Activated T-cell treated with anti-CD3 and anti-CD28 coated beads, Interleukin-2, amount 50 U/mL, for 72 hours (primary cell): ENCODE data around the gene LLPH. TPM values are rescaled to one million over a fixed set of nuclear protein-coding genes. Genes with fewer than 3 reads are reported as not detected.

Experiments used
- ATAC-seq, 2 donors: fragments of 150-1000 bp; cut with Tn5 transposase; replicated peaks in 1 of 2; 2 replicates each; pipeline ENCODE4 v1.10.0; 2021; ENCODE audit warnings: moderate library complexity in 2 of 2, mild to moderate bottlenecking in 1 of 2
- DNase-seq, 2 donors: peaks; one replicate each; pipeline ENCODE4 v3.0.0; 2021 to 2022; ENCODE audit warnings: mixed read lengths in 1 of 2
- H3K27ac Mint-ChIP-seq: one replicate; pipeline ENCODE4 v1.8.0; 2022; ENCODE audit warnings: mild to moderate bottlenecking, moderate library complexity, mixed read lengths
- H3K27me3 Mint-ChIP-seq: one replicate; pipeline ENCODE4 v1.8.0; 2022; ENCODE audit warnings: low read depth, mixed read lengths
- H3K36me3 Mint-ChIP-seq, 2 donors: one replicate each; pipeline ENCODE4 v1.8.0; 2022; ENCODE audit warnings: mixed read lengths in 2 of 2, mild to moderate bottlenecking in 1 of 2; ENCODE audit not compliant: insufficient read depth in 2 of 2
- H3K4me1 Mint-ChIP-seq: one replicate; pipeline ENCODE4 v1.8.0; 2022; ENCODE audit warnings: low read depth, mixed read lengths
- H3K4me3 Mint-ChIP-seq, 2 donors: one replicate each; pipeline ENCODE4 v1.8.0; 2022; ENCODE audit warnings: mild to moderate bottlenecking in 2 of 2, mixed read lengths in 2 of 2, moderate library complexity in 2 of 2
- H3K9me3 Mint-ChIP-seq, 2 donors: one replicate each; pipeline ENCODE4 v1.8.0; 2022; ENCODE audit warnings: mixed read lengths in 2 of 2
- total RNA-seq, 2 donors: library from RNA; stranded (reverse); gene quantifications; one replicate each; pipeline ENCODE4 v1.2.3, GENCODE V29; 2022

LLPH gene
- total RNA-seq, 2 donors from 2014 or later, result 22.4 to 23.1 TPM

GRCh38 chr12:66108386-66108785 lies 22.2 kb downstream of the LLPH start:
- Mint-ChIP-seq H3K27me3 (peaks cover 6% of the 10 kb centered on the region), H3K36me3 (no peaks in the 10 kb centered on the region), H3K27ac (no peak overlapping the region), H3K9me3 (no peaks in the 10 kb centered on the region), H3K4me1 (no peaks in the 10 kb centered on the region), H3K4me3 (no peak overlapping the region)
- ATAC-seq (no peak), DNase-seq (no peak)

GRCh38 chr12:66107451-66107915 lies 23.1 kb downstream of the LLPH start:
- DNase-seq (peak; percentile 58 to 72), ATAC-seq (peak; percentile 70 to 78)
- Mint-ChIP-seq H3K4me1 (no peaks in the 10 kb centered on the region), H3K36me3 (no peaks in the 10 kb centered on the region), H3K27ac (no peak overlapping the region), H3K9me3 (no peaks in the 10 kb centered on the region), H3K27me3 (peaks cover 12% of the 10 kb centered on the region), H3K4me3 (no peak overlapping the region)

- Mint-ChIP-seq H3K9me3 (peaks cover 0 to 3% of the 10 kb centered on the region in 2 donors), H3K4me1 (no peaks in the 10 kb centered on the region), H3K27ac (no peak overlapping the region), H3K36me3 (no peaks in the 10 kb centered on the region), H3K4me3 (no peak overlapping the region), H3K27me3 (peaks cover 29% of the 10 kb centered on the region)
- DNase-seq (peak in 1 of 2 donors; percentile 1), ATAC-seq (no peak)
These were observed 27.3 kb downstream of the LLPH start for GRCh38 chr12:66103016-66103913.

GRCh38 chr12:66092559-66093269 lies 37.8 kb downstream of the LLPH start:
- Mint-ChIP-seq H3K4me1 (no peaks in the 10 kb centered on the region), H3K27ac (no peak overlapping the region), H3K4me3 (no peak overlapping the region), H3K9me3 (no peaks in the 10 kb centered on the region), H3K36me3 (no peaks in the 10 kb centered on the region), H3K27me3 (peaks cover 7% of the 10 kb centered on the region)
- ATAC-seq, result peak in 1 of 2 donors; percentile 55
- no peak for DNase-seq

GRCh38 chr12:66090157-66090556 lies 40.4 kb downstream of the LLPH start:
- no peaks in the 10 kb centered on the region for H3K36me3 Mint-ChIP-seq
- DNase-seq, result no peak
- no peak for ATAC-seq
- no peak overlapping the region for H3K4me3 Mint-ChIP-seq
- no peaks in the 10 kb centered on the region for H3K9me3 Mint-ChIP-seq
- no peak overlapping the region for H3K27ac Mint-ChIP-seq
- H3K4me1 Mint-ChIP-seq, result no peaks in the 10 kb centered on the region
- H3K27me3 Mint-ChIP-seq, result peaks cover 26% of the 10 kb centered on the region

GRCh38 chr12:66087365-66087943 lies 43.1 kb downstream of the LLPH start:
- no peak overlapping the region for H3K27ac Mint-ChIP-seq
- peak; percentile 48 to 49 for DNase-seq
- H3K4me3 Mint-ChIP-seq, result no peak overlapping the region
- no peaks in the 10 kb centered on the region for H3K4me1 Mint-ChIP-seq
- H3K36me3 Mint-ChIP-seq, result no peaks in the 10 kb centered on the region
- peaks cover 26% of the 10 kb centered on the region for H3K27me3 Mint-ChIP-seq
- H3K9me3 Mint-ChIP-seq, result no peaks in the 10 kb centered on the region
- ATAC-seq, result peak in 1 of 2 donors; percentile 51

- no peaks in the 10 kb centered on the region for H3K4me1 Mint-ChIP-seq
- H3K36me3 Mint-ChIP-seq, result no peaks in the 10 kb centered on the region
- DNase-seq, result no peak
- no peak overlapping the region for H3K4me3 Mint-ChIP-seq
- peaks cover 26% of the 10 kb centered on the region for H3K27me3 Mint-ChIP-seq
- no peak for ATAC-seq
- no peaks in the 10 kb centered on the region for H3K9me3 Mint-ChIP-seq
- no peak overlapping the region for H3K27ac Mint-ChIP-seq
These were observed 44.6 kb downstream of the LLPH start for GRCh38 chr12:66085998-66086397.

GRCh38 chr12:66085213-66085612 lies 45.3 kb downstream of the LLPH start:
- Mint-ChIP-seq H3K4me1 (no peaks in the 10 kb centered on the region), H3K9me3 (no peaks in the 10 kb centered on the region), H3K27me3 (peaks cover 25% of the 10 kb centered on the region), H3K36me3 (no peaks in the 10 kb centered on the region), H3K27ac (no peak overlapping the region), H3K4me3 (no peak overlapping the region)
- no peak for ATAC-seq
- DNase-seq, result no peak

GRCh38 chr12:66083766-66084165 lies 46.8 kb downstream of the LLPH start:
- no peaks in the 10 kb centered on the region for H3K9me3 Mint-ChIP-seq
- H3K27me3 Mint-ChIP-seq, result peaks cover 35% of the 10 kb centered on the region
- H3K4me1 Mint-ChIP-seq, result no peaks in the 10 kb centered on the region
- H3K4me3 Mint-ChIP-seq, result no peak overlapping the region
- ATAC-seq (no peak), DNase-seq (no peak)
- no peaks in the 10 kb centered on the region for H3K36me3 Mint-ChIP-seq
- no peak overlapping the region for H3K27ac Mint-ChIP-seq

GRCh38 chr12:66082744-66083143 lies 47.8 kb downstream of the LLPH start:
- H3K27me3 Mint-ChIP-seq, result peaks cover 36% of the 10 kb centered on the region
- no peak overlapping the region for H3K27ac Mint-ChIP-seq
- H3K4me3 Mint-ChIP-seq, result no peak overlapping the region

GRCh38 chr12:66080791-66081190 lies 49.8 kb downstream of the LLPH start:
- peaks cover 19% of the 10 kb centered on the region for H3K27me3 Mint-ChIP-seq
- no peaks in the 10 kb centered on the region for H3K9me3 Mint-ChIP-seq
- no peak overlapping the region for H3K27ac Mint-ChIP-seq
- ATAC-seq (no peak), DNase-seq (no peak)
- no peaks in the 10 kb centered on the region for H3K4me1 Mint-ChIP-seq
- no peak overlapping the region for H3K4me3 Mint-ChIP-seq
- H3K36me3 Mint-ChIP-seq, result no peaks in the 10 kb centered on the region

More at GRCh38 chr12:66082744-66083143, 47.8 kb downstream of the LLPH start:
- ATAC-seq, result no peak
- DNase-seq, result no peak
- Mint-ChIP-seq H3K9me3 (no peaks in the 10 kb centered on the region), H3K4me1 (no peaks in the 10 kb centered on the region), H3K36me3 (no peaks in the 10 kb centered on the region)

GRCh38 chr12:66077542-66077941 lies 53.0 kb downstream of the LLPH start:
- no peak for ATAC-seq
- Mint-ChIP-seq H3K9me3 (no peaks in the 10 kb centered on the region), H3K4me1 (no peaks in the 10 kb centered on the region), H3K27me3 (peaks cover 18% of the 10 kb centered on the region), H3K27ac (no peak overlapping the region), H3K4me3 (no peak overlapping the region), H3K36me3 (no peaks in the 10 kb centered on the region)
- DNase-seq, result no peak

- no peaks in the 10 kb centered on the region for H3K4me1 Mint-ChIP-seq
- no peak for DNase-seq
These were observed 56.0 kb downstream of the LLPH start for GRCh38 chr12:66074561-66074960.

More at GRCh38 chr12:66074561-66074960, 56.0 kb downstream of the LLPH start:
- Mint-ChIP-seq H3K9me3 (no peaks in the 10 kb centered on the region), H3K27me3 (peaks cover 9% of the 10 kb centered on the region), H3K27ac (no peak overlapping the region), H3K4me3 (no peak overlapping the region), H3K36me3 (no peaks in the 10 kb centered on the region)
- ATAC-seq, result no peak
